GM21423 (cell line): ENCODE data around the gene SLC37A1.

Experiments used
- ATAC-seq: cut with Tn5 transposase; IDR thresholded peaks from one replicate; pipeline ENCODE4 v1.9.1; 2021; ENCODE audit warnings: mild to moderate bottlenecking, moderate library complexity; ENCODE audit not compliant: unreplicated experiment

SLC37A1 gene

GRCh38 chr21:42478504-42478903, 35.1 kb upstream of the SLC37A1 start:
- peak; percentile 43 for ATAC-seq

- ATAC-seq: no peak
Measured at GRCh38 chr21:42479582-42479981, 34.1 kb upstream of the SLC37A1 start.

- ATAC-seq: no peak
Measured at GRCh38 chr21:42480736-42481135, 32.9 kb upstream of the SLC37A1 start.

GRCh38 chr21:42481169-42481568, 32.5 kb upstream of the SLC37A1 start:
- no peak for ATAC-seq

GRCh38 chr21:42484966-42485365, 28.7 kb upstream of the SLC37A1 start:
- no peak for ATAC-seq

- no peak for ATAC-seq
Measured at GRCh38 chr21:42486072-42486471, 27.6 kb upstream of the SLC37A1 start.

- ATAC-seq: no peak
Measured at GRCh38 chr21:42486531-42486930, 27.1 kb upstream of the SLC37A1 start.

- ATAC-seq: no peak
Measured at GRCh38 chr21:42489006-42489563, 24.6 kb upstream of the SLC37A1 start.

GRCh38 chr21:42489991-42490390, 23.7 kb upstream of the SLC37A1 start:
- no peak for ATAC-seq

GRCh38 chr21:42490720-42491119, 22.9 kb upstream of the SLC37A1 start:
- no peak for ATAC-seq

GRCh38 chr21:42491328-42491727, 22.3 kb upstream of the SLC37A1 start:
- no peak for ATAC-seq

GRCh38 chr21:42492201-42492600, 21.5 kb upstream of the SLC37A1 start:
- no peak for ATAC-seq

- no peak for ATAC-seq
Measured at GRCh38 chr21:42493109-42494060, 20.3 kb upstream of the SLC37A1 start.

- ATAC-seq: no peak
Measured at GRCh38 chr21:42495027-42495426, 18.6 kb upstream of the SLC37A1 start.

GRCh38 chr21:42495765-42496119, 17.9 kb upstream of the SLC37A1 start:
- ATAC-seq: peak; percentile 7

GRCh38 chr21:42496120-42496838, 17.4 kb upstream of the SLC37A1 start, which contains the start of gene RSPH1:
RSPH1 (minus strand) TSS chr21:42496224; CDS start chr21:42496186, 38 bp downstream.
- ATAC-seq: peak; percentile 97

- ATAC-seq: no peak
Measured at GRCh38 chr21:42496839-42497202, 16.8 kb upstream of the SLC37A1 start.

- ATAC-seq: no peak
Measured at GRCh38 chr21:42498012-42498411, 15.6 kb upstream of the SLC37A1 start.

- ATAC-seq: no peak
Measured at GRCh38 chr21:42499444-42500112, 14.1 kb upstream of the SLC37A1 start.

- no peak for ATAC-seq
Measured at GRCh38 chr21:42500225-42500624, 13.4 kb upstream of the SLC37A1 start.

GRCh38 chr21:42500736-42501135, 12.9 kb upstream of the SLC37A1 start:
- no peak for ATAC-seq
